Spleen (tissue), 11 donors: Measurements from ENCODE around the gene ZNRF3. TPM values are rescaled to one million over a fixed set of nuclear protein-coding genes. Genes with fewer than 3 reads are reported as not detected.

Source experiments
- DNase-seq: peaks from one replicate; pipeline ENCODE4 v3.0.0-alpha.2; 2020
- H3K27ac ChIP-seq, 8 donors: fragments of 200-600 bp; sonication (generic) in 7 of 8; 1 replicate in 4 of 8; 2 replicates in 4 of 8; pipeline versions ENCODE4 v1.5.0 to v1.8.0; 2016 to 2021; ENCODE audit warnings: inconsistent platforms in 4 of 8, mild to moderate bottlenecking in 4 of 8, moderate library complexity in 1 of 8
- H3K27me3 ChIP-seq, 7 donors: fragments of 200-600 bp; sonication (generic) in 6 of 7; replicated peaks in 1 of 7; 1 replicate in 4 of 7; 2 replicates in 3 of 7; pipeline versions ENCODE4 v1.5.0 to v1.8.0; 2016 to 2021; ENCODE audit warnings: inconsistent platforms in 3 of 7, mild to moderate bottlenecking in 1 of 7
- H3K36me3 ChIP-seq, 6 donors: fragments of 200-600 bp; sonication (generic) in 5 of 6; 1 replicate in 4 of 6; 2 replicates in 2 of 6; pipeline versions ENCODE4 v1.5.0 to v1.8.0; 2016 to 2021; ENCODE audit warnings: inconsistent platforms in 2 of 6
- H3K4me1 ChIP-seq, 6 donors: fragments of 200-600 bp; sonication (generic) in 5 of 6; 1 replicate in 3 of 6; 2 replicates in 3 of 6; pipeline versions ENCODE4 v1.5.0 to v1.8.0; 2016 to 2021; ENCODE audit warnings: inconsistent platforms in 3 of 6
- H3K4me3 ChIP-seq, 8 donors: fragments of 200-600 bp; sonication (generic) in 7 of 8; 1 replicate in 4 of 8; 2 replicates in 4 of 8; pipeline versions ENCODE4 v1.5.0 to v1.8.0; 2016 to 2021; ENCODE audit warnings: inconsistent platforms in 4 of 8, mild to moderate bottlenecking in 4 of 8, moderate library complexity in 2 of 8
- H3K9me3 ChIP-seq, 8 donors: fragments of 200-600 bp; sonication (generic) in 7 of 8; 1 replicate in 4 of 8; 2 replicates in 4 of 8; pipeline versions ENCODE4 v1.5.0 to v1.8.0; 2016 to 2021; ENCODE audit warnings: inconsistent platforms in 4 of 8
- POLR2A ChIP-seq, 3 donors: fragments of 450-650 bp; IDR thresholded peaks; one replicate each; pipeline ENCODE4 v1.5.1; 2017; ENCODE audit warnings: antibody characterized with exemption in 3 of 3, mild to moderate bottlenecking in 1 of 3
- POLR2AphosphoS5 ChIP-seq, 3 donors: sonication (generic); formaldehyde crosslinking; IDR thresholded peaks; one replicate each; pipeline ENCODE4 v1.5.1; 2017; ENCODE audit warnings: antibody characterized with exemption in 3 of 3
- WGBS, 5 donors: extraction: QIAGEN DNeasy Blood & Tissue Kit in 3 of 5; methylation state at CpG; one replicate each; pipeline versions ENCODE4 v1.1.5 to v1.1.7; 2013 to 2018; 5-methylcytosine and 5-hydroxymethylcytosine counted together
- intact Hi-C: fragments of 100-400 bp; cut with DNase I; formaldehyde crosslinking; loops from one replicate; pipeline ENCODE4 v1.15.0; 2023; ENCODE audit warnings: low total_unique reads
- polyA plus RNA-seq, 3 donors: library from polyadenylated mRNA; stranded (reverse); fragments of 200-250 nt; gene quantifications; one replicate each; pipeline ENCODE4 v1.2.1, GENCODE V29; 2013
- total RNA-seq, 7 donors: library from RNA; depleted of rRNA in 3 of 7; stranded (reverse); fragments of >200 nt in 3 of 7; fragmentation: NEBNext Ultra II Directional in 4 of 7; extraction: Animal tissue kit (Norgen Biotek cat#: 25700) in 4 of 7; gene quantifications; one replicate each; pipeline versions ENCODE4 v1.1.0 to v1.2.1, GENCODE V29; 2016 to 2021
- TF ChIP-seq, protein P1 (sequence below), 11 experiments: fragments of 200-600 bp in 7 of 11; fragments of 450-650 bp in 4 of 11; sonication (generic) in 4 of 11; IDR thresholded peaks in 8 of 11; conservative IDR thresholded peaks in 3 of 11; 1 replicate in 7 of 11; 2 replicates in 4 of 11; pipeline versions ENCODE4 v1.4.0 to v1.8.0; 2016 to 2021; ENCODE audit warnings: antibody characterized with exemption in 11 of 11, inconsistent platforms in 4 of 11, mild to moderate bottlenecking in 1 of 11
- donor health status: healthy with polysubstance abuse.
- donor health status: DM: no; HTN: no; CAD: no; lungs with moderate emphysema.
- donor health status: DM: no; HTN: no; CAD: no.
- donor health status: Bipolar disorder and iron deficiency.
- donor health status: healthy.
- donor health status: DM: no; HTN: no; CAD: no.
- donor health status: DM: yes; HTN: yes; CAD: no.

ZNRF3 gene
- total and polyA plus RNA-seq, 10 donors: 0.15 to 4.5 (median 2.6) TPM

DNA sequence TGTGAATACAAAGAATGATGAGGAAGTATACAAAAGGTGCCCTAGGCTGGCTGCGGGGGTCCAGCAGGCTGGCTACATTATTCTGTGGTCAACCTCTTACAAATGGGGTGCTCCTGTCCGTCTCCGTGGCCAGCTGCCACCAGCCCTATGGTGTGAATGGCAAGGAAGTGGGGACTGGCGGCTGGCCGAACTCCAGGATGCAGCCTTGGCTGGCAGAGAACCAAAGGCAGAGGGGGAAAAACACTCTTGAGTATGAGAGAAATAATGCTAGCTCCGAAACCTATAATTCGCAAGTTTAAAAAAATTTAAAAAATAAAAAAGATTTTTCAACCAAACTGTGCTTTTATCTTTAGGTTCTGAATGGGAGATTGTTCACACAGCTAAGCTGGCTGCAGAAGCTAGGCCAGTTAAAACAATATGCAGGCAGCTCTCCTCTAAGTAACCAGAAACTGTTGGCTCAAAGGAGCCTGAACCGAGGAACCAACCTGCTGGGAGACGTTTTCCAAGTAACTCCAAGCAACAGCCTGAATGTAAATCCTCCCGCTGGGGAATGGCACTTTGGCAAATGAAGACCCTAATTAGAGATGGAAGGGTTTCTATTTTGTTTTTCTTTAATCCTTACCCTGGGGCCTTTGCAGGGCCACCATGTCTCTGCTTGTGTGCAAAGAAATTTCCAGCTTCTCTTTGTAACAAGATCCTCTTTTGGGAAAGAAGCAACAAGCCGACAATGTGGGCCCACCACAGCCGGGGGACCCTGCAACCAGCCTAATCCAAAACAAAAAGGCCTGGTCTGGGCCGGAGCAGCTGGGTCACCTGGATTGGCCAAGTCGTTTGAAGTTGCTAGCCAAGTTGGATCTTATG, 128.1 kb downstream of the ZNRF3 start:
- intact Hi-C loops: no loop called here
- H3K27me3 ChIP-seq: no peaks in the 10 kb centered on the region
- H3K4me3 ChIP-seq: no peak overlapping the region
- no peaks in the 10 kb centered on the region for H3K36me3 ChIP-seq
- H3K4me1 ChIP-seq: peaks cover 0 to 12% (median 2%) of the 10 kb centered on the region in 6 donors
- 62 to 74% (median 65%) methylated on average over 14 of the region's 14 CpGs for WGBS, 5 donors
- H3K9me3 ChIP-seq: no peaks in the 10 kb centered on the region
- no peak for DNase-seq
- H3K27ac ChIP-seq: peak overlapping the region in 2 of 8 donors; percentile 33 to 63
- TF ChIP-seq POLR2A (IDR thresholded peaks at IDR 0.05) (no peak), POLR2AphosphoS5 (IDR thresholded peaks at IDR 0.05) (no peak)
- TF ChIP-seq, protein P1, sequence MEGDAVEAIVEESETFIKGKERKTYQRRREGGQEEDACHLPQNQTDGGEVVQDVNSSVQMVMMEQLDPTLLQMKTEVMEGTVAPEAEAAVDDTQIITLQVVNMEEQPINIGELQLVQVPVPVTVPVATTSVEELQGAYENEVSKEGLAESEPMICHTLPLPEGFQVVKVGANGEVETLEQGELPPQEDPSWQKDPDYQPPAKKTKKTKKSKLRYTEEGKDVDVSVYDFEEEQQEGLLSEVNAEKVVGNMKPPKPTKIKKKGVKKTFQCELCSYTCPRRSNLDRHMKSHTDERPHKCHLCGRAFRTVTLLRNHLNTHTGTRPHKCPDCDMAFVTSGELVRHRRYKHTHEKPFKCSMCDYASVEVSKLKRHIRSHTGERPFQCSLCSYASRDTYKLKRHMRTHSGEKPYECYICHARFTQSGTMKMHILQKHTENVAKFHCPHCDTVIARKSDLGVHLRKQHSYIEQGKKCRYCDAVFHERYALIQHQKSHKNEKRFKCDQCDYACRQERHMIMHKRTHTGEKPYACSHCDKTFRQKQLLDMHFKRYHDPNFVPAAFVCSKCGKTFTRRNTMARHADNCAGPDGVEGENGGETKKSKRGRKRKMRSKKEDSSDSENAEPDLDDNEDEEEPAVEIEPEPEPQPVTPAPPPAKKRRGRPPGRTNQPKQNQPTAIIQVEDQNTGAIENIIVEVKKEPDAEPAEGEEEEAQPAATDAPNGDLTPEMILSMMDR (IDR thresholded peaks at IDR 0.05 in 8 of 11, conservative IDR thresholded peaks at IDR 0.05 in 3 of 11): no peak

DNA sequence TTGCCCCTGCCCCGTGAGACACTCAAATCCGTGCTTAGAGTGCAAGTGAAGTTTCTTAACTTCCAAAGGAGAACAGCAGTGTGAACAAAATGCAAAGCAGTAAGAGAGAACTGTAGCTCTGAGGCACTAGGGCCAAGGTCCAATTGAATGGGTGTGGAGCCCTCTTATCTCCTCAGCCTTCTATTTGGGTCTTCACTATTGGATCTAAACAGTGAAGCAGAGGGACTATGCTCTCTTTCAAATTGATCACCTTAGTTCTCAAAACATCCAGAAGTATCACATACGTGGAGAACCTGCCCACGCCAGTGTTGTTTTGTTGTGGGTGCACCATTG, 128.7 kb downstream of the ZNRF3 start:
- TF ChIP-seq, protein P1 (IDR thresholded peaks at IDR 0.05 in 8 of 11, conservative IDR thresholded peaks at IDR 0.05 in 3 of 11): no peak
- TF ChIP-seq POLR2AphosphoS5 (IDR thresholded peaks at IDR 0.05) (no peak), POLR2A (IDR thresholded peaks at IDR 0.05) (no peak)
- no peaks in the 10 kb centered on the region for H3K36me3 ChIP-seq
- peaks cover 0 to 12% (median 2%) of the 10 kb centered on the region in 6 donors for H3K4me1 ChIP-seq
- H3K27me3 ChIP-seq: no peaks in the 10 kb centered on the region
- intact Hi-C loops: no loop called here
- no peak for DNase-seq
- WGBS, 5 donors: 87 to 97% (median 94%) methylated on average over 4 of the region's 4 CpGs
- H3K27ac ChIP-seq: no peak overlapping the region
- H3K4me3 ChIP-seq: no peak overlapping the region
- no peaks in the 10 kb centered on the region for H3K9me3 ChIP-seq

DNA sequence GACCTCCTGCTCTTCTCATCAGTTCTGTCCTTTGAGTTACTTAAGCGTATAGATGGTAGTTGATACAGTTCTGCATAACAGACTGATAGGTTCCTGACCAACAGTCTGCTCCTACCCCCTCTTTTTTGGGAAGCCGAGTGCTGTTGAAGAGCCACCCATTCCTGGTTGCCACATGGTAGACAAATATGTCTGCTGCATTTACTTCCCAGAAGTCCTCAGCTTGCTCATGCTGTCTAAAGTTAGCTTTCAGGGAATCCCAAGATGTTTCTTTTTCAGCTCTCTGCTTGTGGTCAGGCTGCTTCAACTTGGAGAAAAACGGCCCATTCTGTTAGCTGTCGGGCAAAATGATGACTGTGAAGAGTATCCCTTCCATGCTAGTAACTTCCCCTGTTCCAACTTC, 129.6 kb downstream of the ZNRF3 start:
- TF ChIP-seq POLR2A (IDR thresholded peaks at IDR 0.05) (no peak), POLR2AphosphoS5 (IDR thresholded peaks at IDR 0.05) (no peak)
- TF ChIP-seq, protein P1 (IDR thresholded peaks at IDR 0.05 in 8 of 11, conservative IDR thresholded peaks at IDR 0.05 in 3 of 11): no peak
- intact Hi-C loops: no loop called here
- Histone ChIP-seq H3K4me1 (peaks cover 0 to 12% (median 2%) of the 10 kb centered on the region in 6 donors), H3K4me3 (no peak overlapping the region), H3K27ac (no peak overlapping the region), H3K9me3 (no peaks in the 10 kb centered on the region), H3K36me3 (no peaks in the 10 kb centered on the region), H3K27me3 (no peaks in the 10 kb centered on the region)
- no peak for DNase-seq
- 88 to 98% (median 93%) methylated on average over 4 of the region's 4 CpGs for WGBS, 5 donors

DNA sequence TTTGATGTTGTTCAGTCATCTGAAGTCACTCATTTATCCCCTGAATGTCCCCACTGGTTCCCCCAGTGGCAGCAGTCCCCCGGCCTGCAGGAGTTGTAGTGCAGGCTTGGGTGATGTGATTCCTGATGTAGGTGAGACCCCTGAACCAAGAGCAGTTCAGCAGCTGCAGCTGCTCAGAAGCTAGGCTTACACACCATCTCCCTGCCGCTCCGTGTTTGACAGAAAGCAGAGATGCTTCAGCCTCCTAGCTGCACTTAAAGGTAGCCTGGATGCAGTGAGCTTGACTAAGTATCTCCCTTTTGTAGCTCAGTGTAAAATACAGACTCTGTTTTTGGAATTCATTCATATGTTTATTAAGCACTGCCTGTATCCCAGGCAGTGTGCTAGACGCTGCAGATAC, 130.9 kb downstream of the ZNRF3 start:
- TF ChIP-seq POLR2AphosphoS5 (IDR thresholded peaks at IDR 0.05) (no peak), POLR2A (IDR thresholded peaks at IDR 0.05) (no peak)
- TF ChIP-seq, protein P1 (IDR thresholded peaks at IDR 0.05 in 8 of 11, conservative IDR thresholded peaks at IDR 0.05 in 3 of 11): no peak
- no peaks in the 10 kb centered on the region for H3K9me3 ChIP-seq
- H3K36me3 ChIP-seq: no peaks in the 10 kb centered on the region
- no peak overlapping the region for H3K27ac ChIP-seq
- intact Hi-C loops: no loop called here
- H3K27me3 ChIP-seq: no peaks in the 10 kb centered on the region
- peaks cover 0 to 12% (median 2%) of the 10 kb centered on the region in 6 donors for H3K4me1 ChIP-seq
- 82 to 92% (median 91%) methylated on average over 4 of the region's 4 CpGs for WGBS, 5 donors
- DNase-seq: no peak
- H3K4me3 ChIP-seq: no peak overlapping the region
